Lower leg skin (tissue), 4 donors: ENCODE measurements around the gene MRS2. TPM values are rescaled to one million over a fixed set of nuclear protein-coding genes. Genes with fewer than 3 reads are reported as not detected.

Experiments used
- DNase-seq, 2 donors: peaks; one replicate each; pipeline ENCODE4 v3.0.0-alpha.2; 2019; ENCODE audit warnings: low spot score in 2 of 2
- H3K4me3 ChIP-seq: fragments of 200-600 bp; sonication (generic); 2 replicates; pipeline ENCODE4 v1.5.1; 2017; ENCODE audit warnings: mild to moderate bottlenecking, low read depth; ENCODE audit not compliant: poor library complexity, severe bottlenecking
- POLR2A ChIP-seq, 2 donors: fragments of 450-650 bp; IDR thresholded peaks; one replicate each; pipeline ENCODE4 v1.6.1; 2016 to 2017; ENCODE audit warnings: antibody characterized with exemption in 2 of 2, mild to moderate bottlenecking in 1 of 2, moderate library complexity in 1 of 2
- WGBS, 2 donors: methylation state at CpG; one replicate each; pipeline ENCODE4 v1.1.5; 2018; 5-methylcytosine and 5-hydroxymethylcytosine counted together
- intact Hi-C: fragments of 100-400 bp; cut with DNase I; formaldehyde crosslinking; loops from one replicate; pipeline ENCODE4 v1.15.0; 2023; ENCODE audit warnings: low total_unique reads
- total RNA-seq, 4 donors: library from RNA; depleted of rRNA; stranded (reverse); fragments of >200 nt; gene quantifications; one replicate each; pipeline ENCODE4 v1.1.0, GENCODE V29; 2016
- TF ChIP-seq, protein P1 (sequence below), 3 donors: fragments of 450-650 bp; IDR thresholded peaks; one replicate each; pipeline ENCODE4 v1.5.1; 2016; ENCODE audit warnings: antibody characterized with exemption in 3 of 3, mild to moderate bottlenecking in 3 of 3, moderate library complexity in 2 of 3

Gene MRS2
- total RNA-seq, 4 donors from 2014 or later, result 16.0 to 25.4 (median 20.6) TPM

- no peak overlapping the region for H3K4me3 ChIP-seq
- intact Hi-C loops, result no loop called here
- DNase-seq, result no peak
- no peak for TF ChIP-seq POLR2A (IDR thresholded peaks at IDR 0.05)
- TF ChIP-seq, protein P1, sequence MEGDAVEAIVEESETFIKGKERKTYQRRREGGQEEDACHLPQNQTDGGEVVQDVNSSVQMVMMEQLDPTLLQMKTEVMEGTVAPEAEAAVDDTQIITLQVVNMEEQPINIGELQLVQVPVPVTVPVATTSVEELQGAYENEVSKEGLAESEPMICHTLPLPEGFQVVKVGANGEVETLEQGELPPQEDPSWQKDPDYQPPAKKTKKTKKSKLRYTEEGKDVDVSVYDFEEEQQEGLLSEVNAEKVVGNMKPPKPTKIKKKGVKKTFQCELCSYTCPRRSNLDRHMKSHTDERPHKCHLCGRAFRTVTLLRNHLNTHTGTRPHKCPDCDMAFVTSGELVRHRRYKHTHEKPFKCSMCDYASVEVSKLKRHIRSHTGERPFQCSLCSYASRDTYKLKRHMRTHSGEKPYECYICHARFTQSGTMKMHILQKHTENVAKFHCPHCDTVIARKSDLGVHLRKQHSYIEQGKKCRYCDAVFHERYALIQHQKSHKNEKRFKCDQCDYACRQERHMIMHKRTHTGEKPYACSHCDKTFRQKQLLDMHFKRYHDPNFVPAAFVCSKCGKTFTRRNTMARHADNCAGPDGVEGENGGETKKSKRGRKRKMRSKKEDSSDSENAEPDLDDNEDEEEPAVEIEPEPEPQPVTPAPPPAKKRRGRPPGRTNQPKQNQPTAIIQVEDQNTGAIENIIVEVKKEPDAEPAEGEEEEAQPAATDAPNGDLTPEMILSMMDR (IDR thresholded peaks at IDR 0.05), result no peak
These were observed 16.8 kb downstream of the MRS2 start for GRCh38 chr6:24419526-24419925.

- TF ChIP-seq, protein P1 (IDR thresholded peaks at IDR 0.05), result no peak
- TF ChIP-seq POLR2A (IDR thresholded peaks at IDR 0.05), result no peak
- intact Hi-C loops, result loop anchor here (5.0 kb wide), 1 partner anchor 267 kb away; no protein-coding TSS in a partner anchor
- DNase-seq, result no peak
- no peak overlapping the region for H3K4me3 ChIP-seq
- 74 to 75% methylated on average over 2 of the region's 2 CpGs for WGBS, 2 donors
These were observed 22.4 kb downstream of the MRS2 start for GRCh38 chr6:24425091-24425490.

DNA sequence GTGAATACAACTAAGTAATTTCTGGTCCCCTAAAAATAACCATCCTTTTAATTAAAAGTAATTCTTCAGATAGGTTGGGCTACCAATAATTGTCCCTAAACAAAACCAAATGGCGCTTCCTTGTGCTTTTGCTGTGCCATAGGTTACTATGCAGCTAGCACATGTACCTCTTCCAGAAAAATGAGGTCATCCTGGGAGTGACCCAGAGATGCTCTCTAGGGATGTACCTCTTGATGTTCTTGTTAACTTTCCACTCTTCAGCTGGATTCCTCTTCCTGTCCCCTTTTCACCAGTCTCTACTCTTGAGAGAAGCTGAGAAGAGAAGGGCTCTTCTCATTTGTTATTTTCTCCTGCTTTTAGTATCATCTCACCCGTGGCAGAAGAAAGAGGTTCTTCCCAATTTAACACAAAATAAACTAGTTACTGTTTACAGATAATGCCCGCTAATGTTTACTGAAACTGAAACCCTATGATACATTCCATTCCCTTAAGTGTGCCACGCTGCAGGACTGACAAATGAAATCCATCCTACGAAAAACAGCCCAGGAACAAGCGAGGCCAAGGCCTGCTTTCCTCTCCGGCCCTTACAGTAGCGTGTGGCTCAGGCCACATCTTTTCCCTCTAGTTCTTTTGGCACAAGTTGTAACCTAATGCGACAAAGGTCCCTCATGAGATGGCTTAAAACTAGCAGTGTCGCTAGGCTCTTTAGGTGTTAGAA is 24.2 kb downstream of the MRS2 start:
- no peak for DNase-seq
- TF ChIP-seq POLR2A (IDR thresholded peaks at IDR 0.05), result no peak
- TF ChIP-seq, protein P1 (IDR thresholded peaks at IDR 0.05), result no peak
- no peak overlapping the region for H3K4me3 ChIP-seq
- intact Hi-C loops, result loop anchor here (5.0 kb wide), 1 partner anchor 265 kb away; no protein-coding TSS in a partner anchor
- 91 to 93% methylated on average over 10 of the region's 10 CpGs for WGBS, 2 donors

GRCh38 chr6:24428615-24429014 is 25.9 kb downstream of the MRS2 start:
- 84 to 96% methylated on average over 2 of the region's 2 CpGs for WGBS, 2 donors
- H3K4me3 ChIP-seq, result no peak overlapping the region
- DNase-seq, result no peak
- TF ChIP-seq, protein P1 (IDR thresholded peaks at IDR 0.05), result no peak
- TF ChIP-seq POLR2A (IDR thresholded peaks at IDR 0.05), result no peak
- intact Hi-C loops, result loop anchor here (5.0 kb wide), 1 partner anchor 264 kb away; no protein-coding TSS in a partner anchor

- TF ChIP-seq POLR2A (IDR thresholded peaks at IDR 0.05), result no peak
- TF ChIP-seq, protein P1 (IDR thresholded peaks at IDR 0.05), result no peak
- intact Hi-C loops, result loop anchor here (5.0 kb wide), 1 partner anchor 263 kb away; no protein-coding TSS in a partner anchor
- H3K4me3 ChIP-seq, result no peak overlapping the region
- no peak for DNase-seq
- 82 to 88% methylated on average over 3 of the region's 3 CpGs for WGBS, 2 donors
These were observed 26.4 kb downstream of the MRS2 start for GRCh38 chr6:24429146-24429545.
